CD4-positive, alpha-beta memory T cell (primary cell): ENCODE measurements around the gene ARHGAP9. TPM values are rescaled to one million over a fixed set of nuclear protein-coding genes. Genes with fewer than 3 reads are reported as not detected.
"Not testable (repeated sequence)": the region's sequence is repeated elsewhere in the genome, so short reads cannot be mapped to it uniquely, and the experiment has no call there.

ENCODE experiments used
- CTCF ChIA-PET: fragments of 350-600 bp; sonication (Branson Sonifier 250); formaldehyde crosslinking; loops from one replicate; lab custom pipeline; 2021; ENCODE audit warnings: inconsistent platforms; ENCODE audit not compliant: partially characterized antibody; lab: Charles Lee
- POLR2A ChIA-PET: fragments of 350-600 bp; sonication (Branson Sonifier 250); formaldehyde crosslinking; loops from one replicate; lab custom pipeline; 2021; ENCODE audit not compliant: partially characterized antibody; lab: Charles Lee
- DNase-seq, 5 donors: peaks; one replicate each; pipeline versions ENCODE4 v3.0.0 to v3.0.0-alpha.2; 2020 to 2022; ENCODE audit warnings: mixed read lengths in 1 of 5
- H3K27ac ChIP-seq: one replicate; pipeline ENCODE4 v1.7.0; 2013; ENCODE audit warnings: low read depth, low read length
- H3K27me3 ChIP-seq: 2 replicates; pipeline ENCODE4 v1.7.0; 2013; ENCODE audit warnings: mild to moderate bottlenecking, low read length, moderate library complexity; ENCODE audit not compliant: insufficient read depth
- H3K36me3 ChIP-seq: 2 replicates; pipeline ENCODE4 v1.7.0; 2013; ENCODE audit warnings: mild to moderate bottlenecking, low read length, moderate library complexity; ENCODE audit not compliant: insufficient read depth
- H3K4me1 ChIP-seq: 2 replicates; pipeline ENCODE4 v1.7.0; 2013; ENCODE audit warnings: mild to moderate bottlenecking, low read length, moderate library complexity; ENCODE audit not compliant: insufficient read depth
- H3K4me3 ChIP-seq, 2 donors: one replicate each; pipeline ENCODE4 v1.7.0; 2013; ENCODE audit warnings: low read length in 2 of 2, mild to moderate bottlenecking in 1 of 2
- H3K9me3 ChIP-seq, 2 donors: one replicate each; pipeline ENCODE4 v1.7.0; 2013; ENCODE audit warnings: low read length in 2 of 2, control low read depth in 1 of 2; ENCODE audit not compliant: control insufficient read depth in 1 of 2
- H3K27ac Mint-ChIP-seq, 7 donors: one replicate each; pipeline ENCODE4 v1.8.0; 2020 to 2021; ENCODE audit warnings: mixed read lengths in 7 of 7, mild to moderate bottlenecking in 6 of 7, inconsistent platforms in 3 of 7, moderate library complexity in 3 of 7
- H3K27me3 Mint-ChIP-seq, 2 donors: one replicate each; pipeline ENCODE4 v1.8.0; 2020 to 2021; ENCODE audit warnings: mixed read lengths in 2 of 2
- H3K36me3 Mint-ChIP-seq, 2 donors: one replicate each; pipeline ENCODE4 v1.8.0; 2020 to 2021; ENCODE audit warnings: mixed read lengths in 2 of 2, inconsistent platforms in 1 of 2, mild to moderate bottlenecking in 1 of 2
- H3K4me1 Mint-ChIP-seq, 4 donors: one replicate each; pipeline ENCODE4 v1.8.0; 2020 to 2021; ENCODE audit warnings: mixed read lengths in 4 of 4, mild to moderate bottlenecking in 1 of 4
- H3K4me3 Mint-ChIP-seq, 8 donors: one replicate each; pipeline ENCODE4 v1.8.0; 2020 to 2021; ENCODE audit warnings: mixed read lengths in 8 of 8, mild to moderate bottlenecking in 7 of 8, moderate library complexity in 6 of 8, inconsistent platforms in 3 of 8
- H3K9me3 Mint-ChIP-seq, 8 donors: one replicate each; pipeline ENCODE4 v1.8.0; 2020 to 2021; ENCODE audit warnings: mixed read lengths in 8 of 8, mild to moderate bottlenecking in 5 of 8, inconsistent platforms in 3 of 8, moderate library complexity in 1 of 8
- intact Hi-C: fragments of 100-400 bp; cut with micrococcal nuclease; formaldehyde crosslinking; loops from one replicate; pipeline ENCODE4 v1.15.1; 2023
- microRNA-seq: library from miRNA; unstranded; fragments of <30 nt; microRNA quantifications from one replicate; pipeline ENCODE4 v1.2.0, GENCODE V29; 2021; ENCODE audit warnings: borderline replicate concordance, borderline number of aligned reads, borderline microRNAs expressed, mixed read lengths
- polyA plus RNA-seq, 2 donors: library from polyadenylated mRNA; unstranded; fragments of 300-500 nt; fragmentation: Illumina TruSeq; gene quantifications; one replicate each; pipeline ENCODE4 v1.2.3, GENCODE V29; 2021
- total RNA-seq, 2 experiments: library from RNA; stranded (reverse); gene quantifications; one replicate each; pipeline ENCODE4 v1.2.3, GENCODE V29; 2021

Gene ARHGAP9
- total and polyA plus RNA-seq, 4 experiments from 2014 or later = 206 to 278 (median 241) TPM

GRCh38 chr12:57429473-57430111 is 50.1 kb downstream of the ARHGAP9 start:
- ChIA-PET POLR2A (interaction anchor here (0.6 to 1.8 kb wide), 16 partner anchors 9 to 980 kb away, joined by 3 to 17 read pairs (median 3); partner anchors contain the start of genes ARHGAP9, GLI1, PRIM1 and PTGES3), CTCF (interaction anchor here (0.9 to 1.8 kb wide), 7 partner anchors 8 to 153 kb away, joined by 3 to 14 read pairs (median 5); partner anchors contain the start of gene GLI1)
- H3K9me3 ChIP-seq = no peaks in the 10 kb centered on the region
- H3K4me1 ChIP-seq = peaks cover 21% of the 10 kb centered on the region
- Mint-ChIP-seq H3K4me1 (peaks cover 26 to 45% (median 37%) of the 10 kb centered on the region in 4 donors), H3K27me3 (no peaks in the 10 kb centered on the region), H3K4me3 (peak overlapping the region; percentile 90 to 100 (median 99)), H3K36me3 (peaks cover 9 to 21% of the 10 kb centered on the region in 2 donors), H3K9me3 (no peaks in the 10 kb centered on the region), H3K27ac (peak overlapping the region; percentile 97 to 100 (median 100))
- peak overlapping the region; percentile 90 for H3K27ac ChIP-seq
- intact Hi-C loops = no loop called here
- DNase-seq = peak in 1 of 5 donors; percentile 4
- no peaks in the 10 kb centered on the region for H3K36me3 ChIP-seq
- H3K4me3 ChIP-seq = peak overlapping the region; percentile 14 to 67
- no peaks in the 10 kb centered on the region for H3K27me3 ChIP-seq

- no peaks in the 10 kb centered on the region for H3K36me3 ChIP-seq
- no peak for DNase-seq
- H3K4me3 Mint-ChIP-seq = peak overlapping the region; percentile 34 to 100 (median 89)
- peak overlapping the region; percentile 90 for H3K27ac ChIP-seq
- H3K27me3 Mint-ChIP-seq = no peaks in the 10 kb centered on the region
- ChIA-PET CTCF (interaction anchor here (0.9 to 1.8 kb wide), 4 partner anchors 8 to 32 kb away, joined by 3 to 7 read pairs (median 6); no protein-coding TSS in a partner anchor), POLR2A (interaction anchor here (0.7 to 1.8 kb wide), 2 partner anchors 30 to 979 kb away, joined by 3 to 17 read pairs; partner anchors contain the start of gene GLI1)
- H3K27ac Mint-ChIP-seq = peak overlapping the region; percentile 95 to 100 (median 100)
- H3K36me3 Mint-ChIP-seq = peaks cover 13 to 24% of the 10 kb centered on the region in 2 donors
- H3K27me3 ChIP-seq = no peaks in the 10 kb centered on the region
- peaks cover 29 to 49% (median 40%) of the 10 kb centered on the region in 4 donors for H3K4me1 Mint-ChIP-seq
- peaks cover 21% of the 10 kb centered on the region for H3K4me1 ChIP-seq
- no peak overlapping the region for H3K4me3 ChIP-seq
- no peaks in the 10 kb centered on the region for H3K9me3 Mint-ChIP-seq
- intact Hi-C loops = no loop called here
- H3K9me3 ChIP-seq = no peaks in the 10 kb centered on the region
Observed at GRCh38 chr12:57428965-57429364, 50.7 kb downstream of the ARHGAP9 start.

GRCh38 chr12:57426948-57427347 is 52.7 kb downstream of the ARHGAP9 start:
- H3K4me3 ChIP-seq, DNase-seq, H3K9me3 ChIP-seq, intact Hi-C loops, H3K27me3 ChIP-seq, POLR2A ChIA-PET, H3K4me3 Mint-ChIP-seq, H3K9me3 Mint-ChIP-seq, H3K27me3 Mint-ChIP-seq, H3K27ac ChIP-seq, H3K36me3 ChIP-seq: not testable (repeated sequence)
- Mint-ChIP-seq H3K36me3 (peaks cover 24 to 33% of the 10 kb centered on the region in 2 donors), H3K4me1 (peaks cover 32 to 53% (median 43%) of the 10 kb centered on the region in 4 donors), H3K27ac (peak overlapping the region in 2 of 7 donors; percentile 54 to 79)
- H3K4me1 ChIP-seq = peaks cover 21% of the 10 kb centered on the region
- CTCF ChIA-PET = interaction anchor here (1.6 kb wide), 1 partner anchor 29 kb away, joined by 3 read pairs; no protein-coding TSS in a partner anchor

Small RNAs within 50 kb of the gene (microRNA-seq; reads per million reads assigned to microRNA genes)
- gene MIR616 (not detected), gene MIR6758 (not detected)

Other genes with a start within 250 kb of the ARHGAP9 start
- 1 to 10 TPM; 2.7 to 3.0 TPM for gene STAC3, start 228.7 kb downstream of the ARHGAP9 start, total RNA-seq
- under 1 TPM in 1 of 2 donors, not detected in 1; 0.61 TPM for gene STAC3, start 228.7 kb downstream of the ARHGAP9 start, polyA plus RNA-seq
- gene R3HDM2, start 48.8 kb downstream of the ARHGAP9 start, total RNA-seq = 100 to 1,000 TPM; 124 to 132 TPM
- 10 to 100 TPM in 1 of 2 donors, 1 to 10 TPM in 1; 3.9 to 19.4 TPM for gene R3HDM2, start 48.8 kb downstream of the ARHGAP9 start, polyA plus RNA-seq
- not detected for gene INHBC, start 45.1 kb downstream of the ARHGAP9 start, total RNA-seq
- gene INHBC, start 45.1 kb downstream of the ARHGAP9 start, polyA plus RNA-seq = not detected
- gene INHBE, start 24.6 kb downstream of the ARHGAP9 start, total RNA-seq = not detected
- gene INHBE, start 24.6 kb downstream of the ARHGAP9 start, polyA plus RNA-seq = not detected
- under 1 TPM; 0.30 to 0.35 TPM for gene GLI1, start 20.1 kb downstream of the ARHGAP9 start, total RNA-seq
- not detected for gene GLI1, start 20.1 kb downstream of the ARHGAP9 start, polyA plus RNA-seq
- 100 to 1,000 TPM; 224 to 242 TPM for gene MARS1, start 8.2 kb upstream of the ARHGAP9 start, total RNA-seq
- gene MARS1, start 8.2 kb upstream of the ARHGAP9 start, polyA plus RNA-seq = 100 to 1,000 TPM in 1 of 2 donors, 10 to 100 TPM in 1; 84.8 to 114 TPM
- gene DDIT3, start 40.6 kb upstream of the ARHGAP9 start, total RNA-seq = 10 to 100 TPM; 38.5 to 40.8 TPM
- gene DDIT3, start 40.6 kb upstream of the ARHGAP9 start, polyA plus RNA-seq = 10 to 100 TPM; 15.4 to 22.8 TPM
- gene MBD6, start 43.0 kb upstream of the ARHGAP9 start, total RNA-seq = 100 to 1,000 TPM in 1 of 2 experiments, 10 to 100 TPM in 1; 97.4 to 103 TPM
- 1 to 10 TPM in 1 of 2 donors, under 1 TPM in 1; 0.16 to 2.6 TPM for gene MBD6, start 43.0 kb upstream of the ARHGAP9 start, polyA plus RNA-seq
- 10 to 100 TPM; 69.4 to 70.7 TPM for gene DCTN2, start 67.3 kb upstream of the ARHGAP9 start, total RNA-seq
- 10 to 100 TPM; 67.4 to 86.2 TPM for gene DCTN2, start 67.3 kb upstream of the ARHGAP9 start, polyA plus RNA-seq
- under 1 TPM; 0.96 to 1.00 TPM for gene KIF5A, start 70.2 kb upstream of the ARHGAP9 start, total RNA-seq
- gene KIF5A, start 70.2 kb upstream of the ARHGAP9 start, polyA plus RNA-seq = not detected
- 10 to 100 TPM; 32.4 to 36.0 TPM for gene PIP4K2C, start 111.3 kb upstream of the ARHGAP9 start, total RNA-seq
- gene PIP4K2C, start 111.3 kb upstream of the ARHGAP9 start, polyA plus RNA-seq = 10 to 100 TPM; 30.4 to 45.0 TPM
- gene DTX3, start 125.0 kb upstream of the ARHGAP9 start, total RNA-seq = 10 to 100 TPM; 33.8 to 37.1 TPM
- gene DTX3, start 125.0 kb upstream of the ARHGAP9 start, polyA plus RNA-seq = 1 to 10 TPM; 4.2 to 6.2 TPM
- under 1 TPM; 0.47 to 0.67 TPM for gene ARHGEF25, start 131.6 kb upstream of the ARHGAP9 start, total RNA-seq
- gene ARHGEF25, start 131.6 kb upstream of the ARHGAP9 start, polyA plus RNA-seq = not detected
- not detected for gene B4GALNT1, start 153.3 kb upstream of the ARHGAP9 start, total RNA-seq
- not detected for gene B4GALNT1, start 153.3 kb upstream of the ARHGAP9 start, polyA plus RNA-seq
- gene OS9, start 214.3 kb upstream of the ARHGAP9 start, total RNA-seq = 100 to 1,000 TPM; 189 to 195 TPM
- 10 to 100 TPM; 56.6 to 73.0 TPM for gene OS9, start 214.3 kb upstream of the ARHGAP9 start, polyA plus RNA-seq